GM12878 (cell line): ENCODE results near the gene NUP93. TPM values are rescaled to one million over a fixed set of nuclear protein-coding genes. Genes with fewer than 3 reads are reported as not detected.

Experiments
- ATAC-seq: fragments of 200-7000 bp; cut with Tn5 transposase; 3 replicates; pipeline ENCODE4 v1.9.1; 2020; ENCODE audit warnings: mild to moderate bottlenecking, moderate library complexity
- BruUV-seq: library from RNA; stranded (reverse); fragments of 400-500 nt; replicated peaks from 2 replicates; lab custom pipeline; 2021; lab: Mats Ljungman, UMichigan
- CTCF ChIA-PET: fragments of 300-600 bp; sonication (Branson Sonifier 250); formaldehyde crosslinking; extraction: SDS; loops from one replicate; lab custom pipeline; 2021; ENCODE audit warnings: inconsistent platforms; lab: Yijun Ruan, JAX
- POLR2A ChIA-PET: fragments of 350-600 bp; formaldehyde crosslinking; extraction: SDS; loops from one replicate; lab custom pipeline; 2021; ENCODE audit warnings: inconsistent platforms; lab: Charles Lee
- RAD21 ChIA-PET: fragments of 300-600 bp; sonication (Branson Sonifier 250); formaldehyde crosslinking; loops from one replicate; lab custom pipeline; 2023; ENCODE audit warnings: antibody characterized with exemption; ENCODE audit not compliant: unreplicated experiment; lab: Charles Lee
- SMC1A ChIA-PET: fragments of 300-600 bp; sonication (Branson Sonifier 250); formaldehyde crosslinking; loops from one replicate; lab custom pipeline; 2023; ENCODE audit not compliant: unreplicated experiment, uncharacterized antibody; lab: Charles Lee
- DNase-seq: peaks from one replicate; pipeline ENCODE4 v3.0.0-alpha.2; 2011; ENCODE audit warnings: low read depth, low spot score
- FAIRE-seq: peaks from 3 replicates; lab custom pipeline; 2011; peaks lifted over from hg19 to GRCh38; lab: Jason Lieb, UNC
- H2AFZ ChIP-seq: 2 replicates; pipeline ENCODE4 v1.6.0; 2011; ENCODE audit warnings: low read depth, low read length, control low read depth; ENCODE audit not compliant: control insufficient read depth
- H3K27ac ChIP-seq: 2 replicates; pipeline ENCODE4 v1.5.1; 2011; ENCODE audit warnings: control low read depth; ENCODE audit not compliant: control insufficient read depth, insufficient read depth
- H3K27me3 ChIP-seq, 2 experiments: replicated peaks in 1 of 2; 2 replicates each; pipeline versions ENCODE4 v1.6.0 to v1.6.1; 2011; ENCODE audit warnings: low read length in 1 of 2; ENCODE audit not compliant: control insufficient read depth in 2 of 2, insufficient read depth in 2 of 2
- H3K36me3 ChIP-seq, 2 experiments: 2 replicates each; pipeline ENCODE4 v1.5.1; 2011; ENCODE audit warnings: low read length in 1 of 2; ENCODE audit not compliant: control insufficient read depth in 2 of 2, insufficient read depth in 2 of 2
- H3K4me1 ChIP-seq: 2 replicates; pipeline ENCODE4 v1.6.1; 2011; ENCODE audit warnings: mild to moderate bottlenecking, low read length, moderate library complexity, mixed read lengths; ENCODE audit not compliant: control insufficient read depth, insufficient read depth
- H3K4me2 ChIP-seq: 2 replicates; pipeline ENCODE4 v1.6.0; 2011; ENCODE audit warnings: control low read depth; ENCODE audit not compliant: control insufficient read depth, insufficient read depth
- H3K4me3 ChIP-seq: fragments of 200-600 bp; sonication (generic); 2 replicates; pipeline ENCODE4 v1.5.1; 2016
- H3K79me2 ChIP-seq: 2 replicates; pipeline ENCODE4 v1.6.0; 2011; ENCODE audit warnings: low read length; ENCODE audit not compliant: control insufficient read depth, insufficient read depth
- H3K9ac ChIP-seq: 2 replicates; pipeline ENCODE4 v1.8.0; 2011; ENCODE audit warnings: low read length, control low read depth, mixed read lengths; ENCODE audit not compliant: control insufficient read depth, insufficient read depth
- H3K9me3 ChIP-seq: replicated peaks from 3 replicates; pipeline ENCODE4 v1.5.1; 2011; ENCODE audit warnings: mild to moderate bottlenecking, low read length; ENCODE audit not compliant: control insufficient read depth, insufficient read depth
- H4K20me1 ChIP-seq: 2 replicates; pipeline ENCODE4 v1.6.0; 2011; ENCODE audit not compliant: control insufficient read depth, insufficient read depth
- CUX1 ChIP-seq: IDR thresholded peaks from 2 replicates; pipeline ENCODE4 v1.6.1; 2012; ENCODE audit warnings: improper control_type of control experiment, low read depth, low read length; ENCODE audit not compliant: insufficient replicate concordance
- E2F8 ChIP-seq: fragments of 450-650 bp; IDR thresholded peaks from 2 replicates; pipeline ENCODE4 v1.6.1; 2018; ENCODE audit warnings: mild to moderate bottlenecking, low read depth, moderate library complexity; ENCODE audit not compliant: partially characterized antibody
- FOXK2 ChIP-seq: fragments of 450-650 bp; IDR thresholded peaks from 2 replicates; pipeline ENCODE4 v1.6.1; 2017; ENCODE audit warnings: mild to moderate bottlenecking, moderate library complexity
- PAX5 ChIP-seq: IDR thresholded peaks from 2 replicates; pipeline ENCODE4 v1.6.1; 2011; ENCODE audit warnings: low read depth, low read length, borderline replicate concordance
- POLR2A ChIP-seq: IDR thresholded peaks from 2 replicates; pipeline ENCODE4 v1.6.1; 2011; ENCODE audit warnings: low read depth, mild to moderate bottlenecking, low read length
- STAT3 ChIP-seq: IDR thresholded peaks from 2 replicates; pipeline ENCODE4 v1.6.1; 2011; ENCODE audit warnings: low read depth, low read length, improper control_type of control experiment
- TBL1XR1 ChIP-seq: IDR thresholded peaks from 2 replicates; pipeline ENCODE4 v1.6.1; 2012; ENCODE audit warnings: low read depth, low read length, improper control_type of control experiment
- USF1 ChIP-seq: IDR thresholded peaks from 2 replicates; pipeline ENCODE4 v1.6.1; 2011; ENCODE audit warnings: borderline replicate concordance, low read depth, mild to moderate bottlenecking, moderate library complexity, mixed read lengths, low read length; ENCODE audit not compliant: insufficient read depth; ENCODE audit errors: extremely low read length
- ZNF687 ChIP-seq: fragments of 450-650 bp; IDR thresholded peaks from 2 replicates; pipeline ENCODE4 v1.6.1; 2017; ENCODE audit warnings: mild to moderate bottlenecking, moderate library complexity
- WGBS: methylation state at CpG from one replicate; pipeline ENCODE4 v1.1.6; 2016; ENCODE audit warnings: low lambda C conversion rate; ENCODE audit not compliant: insufficient replicate concordance, insufficient coverage; ENCODE audit errors: missing lambda C conversion rate; 5-methylcytosine and 5-hydroxymethylcytosine counted together
- in situ Hi-C: fragments of 300-500 bp; cut with MboI; formaldehyde crosslinking; loops from 9 replicates; pipeline ENCODE4 v1.14.3; 2018; ENCODE audit warnings: mixed read lengths
- intact Hi-C: fragments of 100-400 bp; cut with micrococcal nuclease; formaldehyde crosslinking; loops from one replicate; pipeline ENCODE4 v1.14.2; 2022; ENCODE audit not compliant: unreplicated experiment
- polyA plus RNA-seq, 11 experiments: library from polyadenylated mRNA; depleted of rRNA in 4 of 11; unstranded in 6 of 11; stranded (reverse) in 5 of 11; fragments of >200 nt; fragmentation: Nextera tagmentation in 4 of 11; fragmentation: Illumina TruSeq in 1 of 11; extraction: Ambion mirVana in 4 of 11; extraction: Trizol in 1 of 11; gene quantifications; 1 replicate in 1 of 11; 2 replicates in 10 of 11; pipeline versions ENCODE4 v1.2.1 to v1.2.3, GENCODE V29; 2011 to 2016; ENCODE audit warnings: inconsistent platforms in 2 of 11, missing spikeins in 2 of 11, low read depth in 1 of 11
- total RNA-seq, 4 experiments: library from RNA; depleted of rRNA in 3 of 4; stranded (reverse); fragments of >200 nt in 3 of 4; fragmentation: Illumina TruSeq in 1 of 4; extraction: Trizol in 1 of 4; gene quantifications; 2 replicates each; pipeline versions ENCODE4 v1.2.1 to v1.2.3, GENCODE V29; 2013 to 2021

Gene NUP93
- total and polyA plus RNA-seq, 10 of the 15 experiments (the other 5 are each of a cell fraction or from before 2014, with no cell fraction given), result 82.2 to 175 (median 101) TPM

GRCh38 chr16:56894331-56894917 is 164.5 kb downstream of the NUP93 start:
- no peak overlapping the region for H2AFZ ChIP-seq
- in situ Hi-C loops, result no loop called here
- 72% methylated on average over 12 of the region's 12 CpGs for WGBS
- no peaks in the 10 kb centered on the region for H3K36me3 ChIP-seq
- DNase-seq (no peak), FAIRE-seq (no peak), ATAC-seq (no peak)
- no peak overlapping the region for H3K9ac ChIP-seq
- intact Hi-C loops, result no loop called here
- no peaks in the 10 kb centered on the region for H3K9me3 ChIP-seq
- no peak overlapping the region for H3K27ac ChIP-seq
- SMC1A ChIA-PET, result interaction anchor here (1.0 to 1.6 kb wide), 6 partner anchors 10 to 36 kb away, joined by 3 to 4 read pairs (median 4); no protein-coding TSS in a partner anchor
- H4K20me1 ChIP-seq, result no peaks in the 10 kb centered on the region
- H3K27me3 ChIP-seq, result no peaks in the 10 kb centered on the region
- POLR2A ChIA-PET, result interaction anchor here (1.2 to 1.7 kb wide), 2 partner anchors 17 to 39 kb away, joined by 3 to 8 read pairs; no protein-coding TSS in a partner anchor
- peaks cover 11% of the 10 kb centered on the region for H3K4me1 ChIP-seq
- no peaks in the 10 kb centered on the region for H3K79me2 ChIP-seq
- no peak overlapping the region for H3K4me3 ChIP-seq
- RAD21 ChIA-PET, result interaction anchor here (0.9 kb wide), 1 partner anchor 36 kb away, joined by 3 read pairs; no protein-coding TSS in a partner anchor
- CTCF ChIA-PET, result interaction anchor here (0.6 kb wide), 1 partner anchor 23 kb away, joined by 3 read pairs; no protein-coding TSS in a partner anchor
- no peak overlapping the region for H3K4me2 ChIP-seq
- BruUV-seq, result no TSS peak
- no peak for TF ChIP-seq E2F8
- no peak for TF ChIP-seq TBL1XR1
- TF ChIP-seq PAX5, result no peak
- no peak for TF ChIP-seq FOXK2
- TF ChIP-seq ZNF687, result no peak
- no peak for TF ChIP-seq STAT3
- TF ChIP-seq CUX1, result no peak
- no peak for TF ChIP-seq USF1
- no peak for TF ChIP-seq POLR2A
